ENCODE results near the gene SEC16A.
A peak's percentile ranks its signal among the peaks of the same experiment; 100 is the strongest.
"Not testable (repeated sequence)": the region's sequence is repeated elsewhere in the genome, so short reads cannot be mapped to it uniquely, and the experiment has no call there.

The SEC16A gene

DNA sequence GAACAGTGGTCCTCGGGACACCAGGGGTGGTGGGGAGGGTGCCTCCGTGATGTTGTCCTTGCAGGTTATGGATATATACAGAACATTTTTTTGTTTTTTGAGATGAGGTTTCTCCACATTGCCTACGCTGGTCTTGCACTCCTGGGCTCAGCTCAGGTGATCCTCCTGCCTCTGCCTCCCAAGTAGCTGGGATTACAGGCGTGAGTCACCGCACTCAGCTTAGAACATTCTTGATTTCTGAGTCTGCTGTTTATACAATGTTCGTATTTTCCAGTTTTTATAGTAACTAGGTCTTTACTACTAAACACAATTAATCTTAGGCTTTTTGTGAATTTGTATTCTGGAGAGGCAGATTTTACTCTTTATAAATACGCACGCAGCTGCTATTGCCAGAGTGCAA lies 66.4 kb downstream of the SEC16A start:
- no peak overlapping the region for H3K4me3 Mint-ChIP-seq
- CTCF ChIA-PET: no interaction called here
- no peak overlapping the region for H3K27ac Mint-ChIP-seq
- H3K9me3 Mint-ChIP-seq: no peaks in the 10 kb centered on the region
- H3K27me3 Mint-ChIP-seq: no peaks in the 10 kb centered on the region
- DNase-seq: no peak
- peaks cover 40% of the 10 kb centered on the region for H3K36me3 Mint-ChIP-seq
- peaks cover 16% of the 10 kb centered on the region for H3K4me1 Mint-ChIP-seq

DNA sequence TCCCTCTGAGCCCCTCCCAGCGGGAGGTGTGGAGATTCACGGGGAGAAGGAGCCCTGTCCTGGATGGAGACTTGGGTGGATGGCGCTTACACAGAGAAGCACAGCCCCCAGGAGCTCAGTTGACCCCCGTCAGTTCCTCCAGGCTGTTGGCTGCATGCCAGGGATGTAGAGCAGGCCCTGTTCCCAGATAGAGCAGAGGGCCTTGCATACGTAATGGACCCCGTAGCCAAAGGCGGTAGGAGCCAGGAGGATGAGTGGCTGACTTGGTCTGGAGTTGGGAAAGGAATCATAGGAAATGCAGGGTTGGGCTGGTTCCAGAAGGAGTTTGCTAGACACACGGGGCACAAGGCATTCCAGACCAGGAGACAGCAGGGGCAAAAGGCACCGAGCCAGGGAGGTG lies 69.9 kb downstream of the SEC16A start:
- Mint-ChIP-seq H3K4me1 (peaks cover 45% of the 10 kb centered on the region), H3K9me3 (no peaks in the 10 kb centered on the region), H3K36me3 (peaks cover 38% of the 10 kb centered on the region), H3K27ac (no peak overlapping the region), H3K4me3 (no peak overlapping the region), H3K27me3 (no peaks in the 10 kb centered on the region)
- CTCF ChIA-PET: interaction anchor here (1.1 kb wide), 1 partner anchor 12 kb away, joined by 3 read pairs; no protein-coding TSS in a partner anchor
- DNase-seq: no peak

GRCh38 chr9:136411378-136411777 lies 71.5 kb downstream of the SEC16A start:
- Mint-ChIP-seq H3K9me3 (no peaks in the 10 kb centered on the region), H3K27ac (peak overlapping the region; percentile 92), H3K4me3 (peak overlapping the region; percentile 87), H3K4me1 (peaks cover 56% of the 10 kb centered on the region), H3K36me3 (peaks cover 40% of the 10 kb centered on the region), H3K27me3 (no peaks in the 10 kb centered on the region)
- no peak for DNase-seq
- CTCF ChIA-PET: no interaction called here

DNA sequence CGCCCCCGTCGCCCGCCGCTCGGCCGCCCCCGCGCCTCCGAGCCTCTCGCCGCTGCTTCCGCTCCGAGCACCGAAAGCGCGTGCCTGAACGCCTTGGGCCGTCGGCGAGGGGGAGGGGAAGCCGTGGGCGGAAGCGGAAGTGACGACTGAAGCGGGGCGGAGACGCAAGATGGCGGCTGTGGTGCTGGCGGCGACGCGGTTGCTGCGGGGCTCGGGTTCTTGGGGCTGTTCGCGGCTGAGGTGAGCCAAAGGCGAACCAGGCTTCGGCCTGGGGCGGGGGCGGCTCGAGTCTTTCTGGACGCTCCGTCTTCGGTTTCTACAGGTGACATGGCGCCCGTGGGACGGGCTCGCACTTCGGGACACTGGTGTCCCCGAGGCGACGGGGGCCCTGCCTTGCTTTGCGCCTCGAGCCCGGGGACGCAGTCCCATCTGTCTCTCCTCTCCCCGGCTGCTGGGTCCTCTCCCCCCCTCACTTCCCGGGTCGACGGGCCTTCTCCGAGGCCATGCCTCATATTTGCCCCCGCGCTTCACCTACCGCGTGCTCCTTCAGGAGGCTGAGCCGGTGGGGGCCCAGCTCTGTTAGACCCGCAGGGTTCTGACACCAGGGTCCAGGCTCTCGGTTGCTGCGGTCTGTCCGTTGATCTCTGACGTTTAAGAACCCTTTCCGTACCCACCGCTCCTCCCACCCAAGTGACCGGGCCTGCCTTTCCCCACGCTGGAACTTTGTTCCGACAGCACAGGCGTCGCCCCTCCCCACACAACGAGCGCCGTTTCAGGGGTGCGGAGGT lies 72.1 kb downstream of the SEC16A start, which contains the start of the genes ENTR1 and PMPCA:
Gene ENTR1 (minus strand): TSS at position 115 of the 788 bp plus-strand sequence. CDS start 217 bp downstream, outside the sequence.
Gene PMPCA (plus strand): TSS at position 159 of the 788 bp plus-strand sequence. CDS start 11 bp downstream, at position 170.
- CTCF ChIA-PET: interaction anchor here (1.0 kb wide), 1 partner anchor 10 kb away, joined by 5 read pairs; the partner anchor contains the start of gene SNAPC4
- H3K27me3 Mint-ChIP-seq: no peaks in the 10 kb centered on the region
- peak within 1 kb of the TSS; percentile 92 for H3K27ac Mint-ChIP-seq
- peaks cover 43% of the 10 kb centered on the region for H3K36me3 Mint-ChIP-seq
- H3K4me3 Mint-ChIP-seq: peak within 1 kb of the TSS; percentile 87
- peak; percentile 96 for DNase-seq
- no peaks in the 10 kb centered on the region for H3K9me3 Mint-ChIP-seq
- H3K4me1 Mint-ChIP-seq: peaks cover 59% of the 10 kb centered on the region

DNA sequence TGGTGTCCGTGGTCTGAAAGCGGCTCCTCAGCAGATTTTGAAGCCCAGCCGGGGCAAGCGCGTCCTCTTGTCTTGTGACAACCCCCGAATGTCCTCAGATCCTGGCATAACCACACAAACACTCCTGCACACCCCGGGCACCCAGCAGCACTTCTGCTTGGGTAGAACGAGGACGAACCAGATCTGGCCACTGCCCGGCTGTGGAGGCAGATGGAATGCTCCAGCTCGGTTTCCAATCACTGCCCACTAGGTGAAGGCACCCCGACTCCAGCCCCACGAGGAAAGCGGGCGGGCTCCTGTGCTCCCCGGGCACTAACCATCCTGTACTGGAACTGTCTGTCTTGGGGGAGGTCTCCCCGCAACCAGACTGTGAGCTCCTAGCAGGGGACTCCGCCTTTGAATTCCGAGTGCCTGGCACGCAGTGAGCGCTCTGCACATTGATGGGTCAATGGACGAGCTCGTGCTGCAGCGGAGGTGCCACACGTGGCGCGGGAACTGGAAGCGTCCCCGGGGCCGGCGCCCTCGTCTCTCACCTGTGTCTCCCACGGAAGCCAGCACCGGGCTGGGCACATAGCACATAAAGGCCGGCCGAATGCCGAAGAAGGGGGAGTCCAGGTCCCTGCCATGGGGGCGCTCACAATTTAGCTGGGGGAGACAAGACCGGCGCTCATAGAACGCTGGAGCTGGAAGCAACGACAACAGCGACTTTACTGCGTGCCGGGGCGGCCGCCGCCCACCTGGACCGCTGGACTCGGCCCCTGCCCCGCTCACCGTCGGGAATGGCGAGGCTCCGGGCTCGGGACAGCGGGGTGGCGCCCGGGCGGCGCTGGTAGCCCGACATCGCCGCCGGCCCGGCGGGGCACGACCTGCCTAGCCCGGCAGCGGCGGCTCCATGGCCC lies 73.0 kb downstream of the SEC16A start:
- H3K36me3 Mint-ChIP-seq: peaks cover 50% of the 10 kb centered on the region
- peak; percentile 55 for DNase-seq

GRCh38 chr9:136407911-136408310 lies 74.9 kb downstream of the SEC16A start:
- Mint-ChIP-seq H3K4me3 (peak overlapping the region; percentile 21), H3K27ac (no peak overlapping the region), H3K36me3 (peaks cover 49% of the 10 kb centered on the region), H3K9me3 (no peaks in the 10 kb centered on the region), H3K4me1 (peaks cover 79% of the 10 kb centered on the region), H3K27me3 (no peaks in the 10 kb centered on the region)
- DNase-seq: peak; percentile 28
- CTCF ChIA-PET: no interaction called here

More for the DNA sequence above, 73.0 kb downstream of the SEC16A start:
- peaks cover 68% of the 10 kb centered on the region for H3K4me1 Mint-ChIP-seq
- H3K9me3 Mint-ChIP-seq: no peaks in the 10 kb centered on the region
- H3K27me3 Mint-ChIP-seq: no peaks in the 10 kb centered on the region
- H3K4me3 Mint-ChIP-seq: peak overlapping the region; percentile 87
- CTCF ChIA-PET: interaction anchor here (1.0 kb wide), 1 partner anchor 9 kb away, joined by 5 read pairs; the partner anchor contains the start of gene SNAPC4
- peak overlapping the region; percentile 89 for H3K27ac Mint-ChIP-seq

GRCh38 chr9:136407061-136407460 lies 75.8 kb downstream of the SEC16A start:
- DNase-seq, H3K9me3 Mint-ChIP-seq, H3K4me3 Mint-ChIP-seq, H3K27ac Mint-ChIP-seq, CTCF ChIA-PET, H3K27me3 Mint-ChIP-seq: not testable (repeated sequence)
- peaks cover 52% of the 10 kb centered on the region for H3K36me3 Mint-ChIP-seq
- H3K4me1 Mint-ChIP-seq: peaks cover 83% of the 10 kb centered on the region

GRCh38 chr9:136405904-136406303 lies 76.9 kb downstream of the SEC16A start:
- H3K27me3 Mint-ChIP-seq, H3K4me3 Mint-ChIP-seq, DNase-seq, H3K27ac Mint-ChIP-seq, H3K9me3 Mint-ChIP-seq, CTCF ChIA-PET: not testable (repeated sequence)
- Mint-ChIP-seq H3K36me3 (peaks cover 57% of the 10 kb centered on the region), H3K4me1 (peaks cover 81% of the 10 kb centered on the region)

- no peak for DNase-seq
- H3K27me3 Mint-ChIP-seq: no peaks in the 10 kb centered on the region
- H3K4me3 Mint-ChIP-seq: no peak overlapping the region
- H3K36me3 Mint-ChIP-seq: peaks cover 57% of the 10 kb centered on the region
- CTCF ChIA-PET: no interaction called here
- no peaks in the 10 kb centered on the region for H3K9me3 Mint-ChIP-seq
- H3K4me1 Mint-ChIP-seq: peaks cover 82% of the 10 kb centered on the region
- peak overlapping the region; percentile 88 for H3K27ac Mint-ChIP-seq
Measured at GRCh38 chr9:136405481-136405880, 77.4 kb downstream of the SEC16A start.

GRCh38 chr9:136404801-136405136 lies 78.1 kb downstream of the SEC16A start:
- Mint-ChIP-seq H3K4me3 (peak overlapping the region; percentile 40), H3K36me3 (peaks cover 57% of the 10 kb centered on the region), H3K9me3 (no peaks in the 10 kb centered on the region), H3K4me1 (peaks cover 81% of the 10 kb centered on the region), H3K27ac (peak overlapping the region; percentile 88), H3K27me3 (no peaks in the 10 kb centered on the region)
- no peak for DNase-seq
- CTCF ChIA-PET: interaction anchor here (0.6 to 1.1 kb wide), 2 partner anchors 80 to 95 kb away, joined by 3 read pairs; no protein-coding TSS in a partner anchor

- Mint-ChIP-seq H3K27me3 (no peaks in the 10 kb centered on the region), H3K27ac (peak overlapping the region; percentile 88), H3K4me1 (peaks cover 78% of the 10 kb centered on the region), H3K36me3 (peaks cover 58% of the 10 kb centered on the region), H3K9me3 (no peaks in the 10 kb centered on the region), H3K4me3 (peak overlapping the region; percentile 40)
- CTCF ChIA-PET: interaction anchor here (0.9 to 1.2 kb wide), 3 partner anchors 31 to 81 kb away, joined by 3 read pairs; partner anchors contain the start of gene DNLZ
- peak; percentile 60 for DNase-seq
Measured at GRCh38 chr9:136403915-136404800, 78.7 kb downstream of the SEC16A start.

- Mint-ChIP-seq H3K27ac (peak overlapping the region; percentile 88), H3K4me3 (peak overlapping the region; percentile 40), H3K4me1 (peaks cover 78% of the 10 kb centered on the region), H3K27me3 (no peaks in the 10 kb centered on the region), H3K9me3 (no peaks in the 10 kb centered on the region), H3K36me3 (peaks cover 56% of the 10 kb centered on the region)
- DNase-seq: peak; percentile 81
- CTCF ChIA-PET: interaction anchor here (0.9 to 1.2 kb wide), 3 partner anchors 32 to 135 kb away, joined by 3 read pairs; partner anchors contain the start of gene DNLZ
Measured at GRCh38 chr9:136403538-136403914, 79.3 kb downstream of the SEC16A start.

DNA sequence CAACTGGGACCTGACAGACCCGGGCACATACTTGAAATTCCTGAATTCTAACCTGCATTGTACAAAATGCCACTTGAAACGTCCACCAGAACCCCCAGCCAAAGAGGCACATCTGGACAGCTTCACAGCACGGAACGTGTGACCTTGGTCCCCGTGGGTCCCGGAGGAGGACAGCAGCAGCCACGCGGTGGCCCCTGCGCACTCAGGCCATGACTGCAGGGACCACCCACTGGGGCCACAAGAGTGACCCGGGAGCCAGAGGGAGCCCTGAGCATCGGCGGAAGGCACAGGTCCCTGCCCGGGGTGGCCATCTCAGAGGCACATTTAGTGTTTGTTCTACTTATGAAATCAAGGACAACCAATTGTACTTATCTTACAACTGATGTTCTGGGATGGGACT lies 80.8 kb downstream of the SEC16A start:
- H3K4me1 Mint-ChIP-seq: peaks cover 75% of the 10 kb centered on the region
- H3K4me3 Mint-ChIP-seq: no peak overlapping the region
- peak overlapping the region; percentile 88 for H3K27ac Mint-ChIP-seq
- CTCF ChIA-PET: interaction anchor here (0.7 to 1.6 kb wide), 5 partner anchors 9 to 83 kb away, joined by 3 to 6 read pairs (median 3); no protein-coding TSS in a partner anchor
- H3K36me3 Mint-ChIP-seq: peaks cover 50% of the 10 kb centered on the region
- H3K9me3 Mint-ChIP-seq: no peaks in the 10 kb centered on the region
- H3K27me3 Mint-ChIP-seq: no peaks in the 10 kb centered on the region
- DNase-seq: no peak

Measured in activated naive CD4-positive, alpha-beta T cell treated with anti-CD3 and anti-CD28 coated beads, Interleukin-2, amount 10 ng/mL, durations not matched to agents 7 days and 5 days (primary cell).